Lower lobe of right lung (tissue), 2 donors: Measurements from ENCODE around the gene UBE2R2. TPM values are rescaled to one million over a fixed set of nuclear protein-coding genes. Genes with fewer than 3 reads are reported as not detected.

ENCODE experiments used
- ATAC-seq, 2 donors: fragments of 200-7000 bp; cut with Tn5 transposase; one replicate each; pipeline ENCODE4 v1.9.1; 2020 to 2022; ENCODE audit warnings: mild to moderate bottlenecking in 2 of 2, moderate library complexity in 2 of 2
- DNase-seq: peaks from one replicate; pipeline ENCODE4 v3.0.0-alpha.2; 2020
- H3K27ac ChIP-seq: fragments of 200-600 bp; one replicate; pipeline ENCODE4 v1.8.0; 2022
- H3K27me3 ChIP-seq: fragments of 200-600 bp; one replicate; pipeline ENCODE4 v1.8.0; 2022; ENCODE audit warnings: low read depth
- H3K36me3 ChIP-seq: fragments of 200-600 bp; one replicate; pipeline ENCODE4 v1.8.0; 2022; ENCODE audit warnings: mild to moderate bottlenecking
- H3K4me1 ChIP-seq: fragments of 200-600 bp; one replicate; pipeline ENCODE4 v1.8.0; 2022
- H3K4me3 ChIP-seq: fragments of 200-600 bp; one replicate; pipeline ENCODE4 v1.8.0; 2022; ENCODE audit warnings: mild to moderate bottlenecking
- H3K9me3 ChIP-seq: fragments of 200-600 bp; one replicate; pipeline ENCODE4 v1.8.0; 2022
- intact Hi-C: fragments of 100-400 bp; cut with DNase I; formaldehyde crosslinking; loops from one replicate; pipeline ENCODE4 v1.11.0; 2022
- total RNA-seq: library from RNA; stranded (reverse); fragmentation: NEBNext Ultra II Directional; extraction: Animal tissue kit (Norgen Biotek cat#: 25700); gene quantifications from one replicate; pipeline ENCODE4 v1.2.1, GENCODE V29; 2021
- TF ChIP-seq, protein P1 (sequence below): fragments of 200-600 bp; IDR thresholded peaks from one replicate; pipeline ENCODE4 v1.8.0; 2022; ENCODE audit warnings: antibody characterized with exemption, mild to moderate bottlenecking
- donor health status: DM: no; HTN: yes; CAD: no; lungs with severe emphysema.

UBE2R2 gene
- total RNA-seq, 1 donor from 2014 or later: 39.8 TPM

DNA sequence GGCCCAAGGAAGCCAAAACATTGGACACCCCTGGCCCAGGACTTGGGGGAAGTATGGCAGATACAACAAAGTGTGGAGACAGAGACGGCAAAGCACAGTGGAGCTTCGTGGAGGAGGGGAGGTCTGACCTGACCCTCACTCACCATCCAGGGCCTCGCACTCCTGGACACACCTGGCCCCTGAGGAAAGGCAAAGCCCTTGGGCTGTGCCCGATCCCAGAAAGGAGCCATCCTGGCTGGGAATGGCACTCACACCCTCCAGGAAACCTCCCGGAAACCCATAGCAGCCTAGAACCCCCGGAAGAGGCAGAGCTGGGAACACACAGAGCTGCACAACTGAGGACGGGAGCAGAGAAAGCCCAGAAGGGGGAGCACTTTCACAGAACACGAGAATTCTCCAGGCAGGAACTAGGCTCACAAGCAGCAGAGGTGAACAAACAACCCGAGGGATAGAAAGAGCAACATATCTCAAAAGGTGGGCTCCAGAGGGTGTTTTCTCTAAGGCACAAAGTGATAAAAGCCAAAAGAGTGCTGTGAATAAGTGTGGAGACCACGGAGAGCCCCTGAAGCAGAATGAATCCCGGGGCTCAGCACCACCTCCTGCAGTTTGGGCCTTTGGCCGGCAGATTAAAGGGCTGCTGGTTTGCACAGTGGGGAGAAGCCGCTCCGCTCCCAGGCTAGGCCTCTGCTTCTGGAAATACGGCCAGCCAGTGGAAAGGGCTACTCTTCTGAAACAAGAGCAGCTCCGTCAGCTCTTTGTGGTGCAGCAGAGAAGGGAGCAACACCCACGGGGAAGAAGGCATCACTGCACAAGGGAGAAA, 108.2 kb downstream of the UBE2R2 start:
- H3K27ac ChIP-seq: no peak overlapping the region
- peaks cover 96% of the 10 kb centered on the region for H3K36me3 ChIP-seq
- intact Hi-C loops: no loop called here
- peak; percentile 19 to 39 for ATAC-seq
- no peaks in the 10 kb centered on the region for H3K27me3 ChIP-seq
- no peak overlapping the region for H3K4me3 ChIP-seq
- no peaks in the 10 kb centered on the region for H3K9me3 ChIP-seq
- no peak for DNase-seq
- TF ChIP-seq, protein P1, sequence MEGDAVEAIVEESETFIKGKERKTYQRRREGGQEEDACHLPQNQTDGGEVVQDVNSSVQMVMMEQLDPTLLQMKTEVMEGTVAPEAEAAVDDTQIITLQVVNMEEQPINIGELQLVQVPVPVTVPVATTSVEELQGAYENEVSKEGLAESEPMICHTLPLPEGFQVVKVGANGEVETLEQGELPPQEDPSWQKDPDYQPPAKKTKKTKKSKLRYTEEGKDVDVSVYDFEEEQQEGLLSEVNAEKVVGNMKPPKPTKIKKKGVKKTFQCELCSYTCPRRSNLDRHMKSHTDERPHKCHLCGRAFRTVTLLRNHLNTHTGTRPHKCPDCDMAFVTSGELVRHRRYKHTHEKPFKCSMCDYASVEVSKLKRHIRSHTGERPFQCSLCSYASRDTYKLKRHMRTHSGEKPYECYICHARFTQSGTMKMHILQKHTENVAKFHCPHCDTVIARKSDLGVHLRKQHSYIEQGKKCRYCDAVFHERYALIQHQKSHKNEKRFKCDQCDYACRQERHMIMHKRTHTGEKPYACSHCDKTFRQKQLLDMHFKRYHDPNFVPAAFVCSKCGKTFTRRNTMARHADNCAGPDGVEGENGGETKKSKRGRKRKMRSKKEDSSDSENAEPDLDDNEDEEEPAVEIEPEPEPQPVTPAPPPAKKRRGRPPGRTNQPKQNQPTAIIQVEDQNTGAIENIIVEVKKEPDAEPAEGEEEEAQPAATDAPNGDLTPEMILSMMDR: peak; percentile 50
- H3K4me1 ChIP-seq: no peaks in the 10 kb centered on the region

DNA sequence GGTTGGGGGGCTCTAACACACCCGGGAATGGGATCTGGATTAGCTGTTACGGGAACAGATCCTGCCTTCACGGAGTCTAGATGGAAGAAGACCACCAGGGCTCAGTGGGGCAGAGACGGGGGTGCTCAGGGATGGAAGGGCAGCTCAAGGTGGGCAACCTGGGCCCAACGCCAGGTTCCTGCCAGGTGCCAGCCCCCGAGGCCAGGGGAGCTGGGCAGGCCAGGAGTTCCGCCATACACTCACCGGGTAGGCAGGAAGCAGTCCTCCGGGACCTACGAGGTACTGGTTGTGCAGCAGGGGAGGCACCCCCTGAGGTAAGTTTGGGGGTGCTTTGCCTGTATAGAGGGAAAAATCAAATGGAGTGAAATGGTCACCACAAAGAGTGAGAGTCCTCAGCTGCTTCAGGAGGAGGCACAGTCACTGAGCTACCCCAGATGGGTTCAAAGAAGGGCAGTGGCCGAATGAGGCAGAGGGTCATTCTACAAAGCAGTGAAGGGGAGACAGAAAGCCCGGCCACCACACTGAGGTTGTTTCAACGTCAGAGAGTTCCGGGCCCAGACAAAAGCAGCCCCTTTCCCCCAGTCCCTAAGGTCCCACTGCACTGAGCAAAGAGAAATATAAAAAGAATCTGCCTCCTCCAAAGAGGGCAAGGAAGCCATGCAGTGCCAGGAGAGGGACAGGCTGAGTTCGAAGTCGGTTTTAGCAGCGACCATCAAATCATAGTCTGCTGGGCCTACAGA, 110.0 kb downstream of the UBE2R2 start:
- H3K27ac ChIP-seq: no peak overlapping the region
- peaks cover 92% of the 10 kb centered on the region for H3K36me3 ChIP-seq
- H3K9me3 ChIP-seq: no peaks in the 10 kb centered on the region
- intact Hi-C loops: no loop called here
- H3K4me3 ChIP-seq: no peak overlapping the region
- no peak for DNase-seq
- no peak for ATAC-seq
- no peaks in the 10 kb centered on the region for H3K27me3 ChIP-seq
- H3K4me1 ChIP-seq: no peaks in the 10 kb centered on the region
- TF ChIP-seq, protein P1: no peak

DNA sequence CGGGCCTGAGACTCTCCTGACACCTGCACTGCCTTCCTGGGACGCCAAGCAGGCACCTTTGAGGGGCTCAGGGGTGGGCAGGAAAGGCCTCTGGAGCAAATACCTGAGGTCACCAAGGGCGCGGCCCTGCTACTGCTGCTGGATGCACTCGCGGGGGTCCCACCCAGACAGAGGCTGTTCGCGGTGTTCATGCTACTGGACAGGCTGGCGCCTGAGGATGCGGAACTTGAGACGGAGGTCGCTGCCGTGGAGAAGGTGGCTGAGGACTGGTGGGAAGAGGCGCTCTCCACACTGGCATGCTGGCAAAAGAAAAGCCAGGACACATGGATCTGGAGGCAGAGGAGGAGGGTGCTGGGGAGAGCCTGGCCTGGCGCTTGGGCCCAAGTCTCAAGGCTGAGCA, 110.7 kb downstream of the UBE2R2 start:
- no peak for ATAC-seq
- Histone ChIP-seq H3K27ac (no peak overlapping the region), H3K4me1 (no peaks in the 10 kb centered on the region), H3K4me3 (no peak overlapping the region), H3K27me3 (no peaks in the 10 kb centered on the region), H3K9me3 (no peaks in the 10 kb centered on the region), H3K36me3 (peaks cover 92% of the 10 kb centered on the region)
- intact Hi-C loops: no loop called here
- DNase-seq: no peak
- TF ChIP-seq, protein P1: no peak

DNA sequence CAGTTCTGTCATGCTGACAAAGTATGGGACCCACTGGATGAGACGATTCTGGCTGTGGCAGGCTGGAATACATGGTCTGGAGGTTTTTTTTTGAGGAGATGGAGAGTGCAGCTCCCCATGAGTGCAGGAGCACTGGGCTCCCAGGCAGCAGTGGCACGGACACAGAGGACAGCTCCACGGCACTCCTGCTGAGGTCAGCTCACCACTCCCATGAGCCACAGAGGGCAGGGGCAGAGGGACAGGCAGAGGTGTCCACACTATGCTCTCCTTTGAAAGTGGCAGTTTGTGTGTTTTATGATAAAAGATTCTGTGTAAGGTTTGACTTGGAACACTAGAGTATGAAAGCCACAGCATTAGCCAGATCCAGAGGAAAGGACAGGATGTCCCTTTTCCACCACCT, 114.4 kb downstream of the UBE2R2 start:
- H3K27me3 ChIP-seq: no peaks in the 10 kb centered on the region
- no peak for DNase-seq
- intact Hi-C loops: no loop called here
- no peaks in the 10 kb centered on the region for H3K4me1 ChIP-seq
- peaks cover 92% of the 10 kb centered on the region for H3K36me3 ChIP-seq
- no peak for ATAC-seq
- TF ChIP-seq, protein P1: no peak
- H3K9me3 ChIP-seq: no peaks in the 10 kb centered on the region
- H3K4me3 ChIP-seq: no peak overlapping the region
- no peak overlapping the region for H3K27ac ChIP-seq

DNA sequence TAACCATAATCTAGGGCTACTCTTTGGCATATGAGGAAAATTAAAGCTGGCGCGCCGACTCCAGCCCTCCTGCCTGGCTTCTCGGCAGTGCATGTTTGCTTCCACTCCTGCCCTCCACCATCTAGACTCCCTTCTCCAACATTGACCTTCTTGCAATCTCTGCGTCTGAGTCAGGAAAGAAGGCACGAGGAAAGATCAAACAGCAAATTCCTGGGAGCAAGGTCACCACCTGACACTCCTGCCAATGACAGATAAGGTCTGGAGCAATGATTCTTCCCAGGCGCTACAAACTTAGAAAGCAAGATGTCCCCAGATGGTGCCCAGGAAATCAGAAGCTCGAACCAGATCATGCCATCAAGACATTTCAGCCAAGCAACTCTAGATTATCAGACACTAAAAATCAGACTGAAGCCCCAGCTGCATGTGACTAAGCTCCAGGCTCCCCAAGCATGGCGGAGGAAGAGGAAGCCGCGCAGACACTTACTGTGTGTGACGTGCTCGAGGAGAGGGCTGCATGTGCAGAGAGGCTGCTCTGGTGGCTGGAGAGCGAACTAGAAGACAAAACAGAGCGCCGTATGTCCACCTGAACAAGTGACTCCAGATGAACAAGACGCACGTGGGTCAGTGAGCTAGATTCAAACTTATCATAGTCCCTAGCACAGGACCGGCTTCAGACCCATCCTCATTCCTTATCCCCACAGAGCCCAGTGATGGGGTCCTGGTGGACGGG, 115.3 kb downstream of the UBE2R2 start:
- TF ChIP-seq, protein P1: no peak
- H3K4me3 ChIP-seq: no peak overlapping the region
- no peak overlapping the region for H3K27ac ChIP-seq
- intact Hi-C loops: no loop called here
- ATAC-seq (no peak), DNase-seq (no peak)
- H3K9me3 ChIP-seq: no peaks in the 10 kb centered on the region
- peaks cover 92% of the 10 kb centered on the region for H3K36me3 ChIP-seq
- no peaks in the 10 kb centered on the region for H3K27me3 ChIP-seq
- H3K4me1 ChIP-seq: no peaks in the 10 kb centered on the region
